PFSK-1 (cell line): Measurements from ENCODE around the gene GLDN.

Experiments used
- POLR2AphosphoS5 ChIP-seq: IDR thresholded peaks from 2 replicates; pipeline ENCODE4 v1.6.1; 2012; ENCODE audit warnings: low read depth, mild to moderate bottlenecking, control low read depth, low read length, moderate library complexity
- TAF1 ChIP-seq: IDR thresholded peaks from 2 replicates; pipeline ENCODE4 v1.6.1; 2012; ENCODE audit warnings: low read length, control low read depth, borderline replicate concordance; ENCODE audit not compliant: insufficient read depth

- TF ChIP-seq POLR2AphosphoS5 (no peak), TAF1 (no peak)
These were observed 17.7 kb upstream of the GLDN start for GRCh38 chr15:51323749-51324148.
